HG03521 (cell line): ENCODE measurements around the gene EEF1AKMT4.

Experiments used
- ATAC-seq: cut with Tn5 transposase; IDR thresholded peaks from one replicate; pipeline ENCODE4 v1.9.1; 2021; ENCODE audit warnings: mild to moderate bottlenecking, moderate library complexity; ENCODE audit not compliant: unreplicated experiment

Gene EEF1AKMT4

GRCh38 chr3:184296616-184297015 is 47.1 kb downstream of the EEF1AKMT4 start:
- no peak for ATAC-seq

- peak; percentile 94 for ATAC-seq
These were observed 49.5 kb downstream of the EEF1AKMT4 start, which contains the start of gene PSMD2 for GRCh38 chr3:184298759-184299487. Gene PSMD2 (plus strand): TSS chr3:184299241. CDS start chr3:184299267, 26 bp downstream.

GRCh38 chr3:184299488-184300377 is 50.3 kb downstream of the EEF1AKMT4 start:
- ATAC-seq = no peak

- no peak for ATAC-seq
These were observed 50.9 kb downstream of the EEF1AKMT4 start for GRCh38 chr3:184300378-184300720.

GRCh38 chr3:184305577-184305976 is 56.1 kb downstream of the EEF1AKMT4 start:
- ATAC-seq = no peak

GRCh38 chr3:184306341-184306972 is 57.0 kb downstream of the EEF1AKMT4 start:
- ATAC-seq = no peak

- ATAC-seq = no peak
These were observed 58.4 kb downstream of the EEF1AKMT4 start for GRCh38 chr3:184307915-184308314.
